ENCODE measurements around the gene SMARCA2. TPM values are rescaled to one million over a fixed set of nuclear protein-coding genes. Genes with fewer than 3 reads are reported as not detected.

SMARCA2 gene
- total and polyA plus RNA-seq, 2 experiments from 2014 or later, result 19.9 to 43.0 TPM

DNA sequence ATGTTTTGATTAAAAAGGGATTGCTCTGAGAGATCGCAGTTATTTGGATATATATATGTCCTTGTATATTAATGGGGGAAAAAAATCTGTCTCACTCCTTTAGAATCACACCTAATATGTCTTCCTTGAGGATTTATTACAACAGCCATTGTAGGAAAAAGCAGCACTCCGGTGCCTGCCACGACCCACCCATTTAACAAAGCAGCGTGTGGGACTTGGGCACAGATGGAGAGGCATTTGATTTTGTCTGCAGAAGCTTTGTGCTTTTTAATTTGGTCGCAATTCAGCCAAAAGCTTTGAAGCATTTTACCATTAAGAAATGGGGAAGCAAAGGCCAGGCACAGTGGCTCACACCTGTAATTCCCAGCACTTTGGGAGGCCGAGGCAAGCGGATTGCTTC lies 159.2 kb downstream of the SMARCA2 start:
- H3K4me3 ChIP-seq, result no peak overlapping the region
- H3K27me3 ChIP-seq, result no peaks in the 10 kb centered on the region
- H3K27ac ChIP-seq, result no peak overlapping the region
- no peaks in the 10 kb centered on the region for H3K36me3 ChIP-seq
- no peaks in the 10 kb centered on the region for H3K9me3 ChIP-seq (ENCODE audit: low read depth)
- no peaks in the 10 kb centered on the region for H3K4me1 ChIP-seq (ENCODE audit: low read depth)
- TF ChIP-seq, protein P1, sequence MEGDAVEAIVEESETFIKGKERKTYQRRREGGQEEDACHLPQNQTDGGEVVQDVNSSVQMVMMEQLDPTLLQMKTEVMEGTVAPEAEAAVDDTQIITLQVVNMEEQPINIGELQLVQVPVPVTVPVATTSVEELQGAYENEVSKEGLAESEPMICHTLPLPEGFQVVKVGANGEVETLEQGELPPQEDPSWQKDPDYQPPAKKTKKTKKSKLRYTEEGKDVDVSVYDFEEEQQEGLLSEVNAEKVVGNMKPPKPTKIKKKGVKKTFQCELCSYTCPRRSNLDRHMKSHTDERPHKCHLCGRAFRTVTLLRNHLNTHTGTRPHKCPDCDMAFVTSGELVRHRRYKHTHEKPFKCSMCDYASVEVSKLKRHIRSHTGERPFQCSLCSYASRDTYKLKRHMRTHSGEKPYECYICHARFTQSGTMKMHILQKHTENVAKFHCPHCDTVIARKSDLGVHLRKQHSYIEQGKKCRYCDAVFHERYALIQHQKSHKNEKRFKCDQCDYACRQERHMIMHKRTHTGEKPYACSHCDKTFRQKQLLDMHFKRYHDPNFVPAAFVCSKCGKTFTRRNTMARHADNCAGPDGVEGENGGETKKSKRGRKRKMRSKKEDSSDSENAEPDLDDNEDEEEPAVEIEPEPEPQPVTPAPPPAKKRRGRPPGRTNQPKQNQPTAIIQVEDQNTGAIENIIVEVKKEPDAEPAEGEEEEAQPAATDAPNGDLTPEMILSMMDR (IDR thresholded peaks at IDR 0.05; ENCODE audit: low read depth, low read length), result no peak
- no peak for DNase-seq (ENCODE audit: low read depth in 1 of 2, low spot score in 1 of 2)

- H3K9me3 ChIP-seq (ENCODE audit: low read depth), result no peaks in the 10 kb centered on the region
- H3K27me3 ChIP-seq, result no peaks in the 10 kb centered on the region
- H3K36me3 ChIP-seq, result no peaks in the 10 kb centered on the region
- TF ChIP-seq, protein P1 (IDR thresholded peaks at IDR 0.05; ENCODE audit: low read depth, low read length), result no peak
- H3K4me1 ChIP-seq (ENCODE audit: low read depth), result no peaks in the 10 kb centered on the region
- no peak for DNase-seq (ENCODE audit: low read depth in 1 of 2, low spot score in 1 of 2)
- no peak overlapping the region for H3K4me3 ChIP-seq
- H3K27ac ChIP-seq, result no peak overlapping the region
Observed at GRCh38 chr9:2174911-2175310, 159.8 kb downstream of the SMARCA2 start.

DNA sequence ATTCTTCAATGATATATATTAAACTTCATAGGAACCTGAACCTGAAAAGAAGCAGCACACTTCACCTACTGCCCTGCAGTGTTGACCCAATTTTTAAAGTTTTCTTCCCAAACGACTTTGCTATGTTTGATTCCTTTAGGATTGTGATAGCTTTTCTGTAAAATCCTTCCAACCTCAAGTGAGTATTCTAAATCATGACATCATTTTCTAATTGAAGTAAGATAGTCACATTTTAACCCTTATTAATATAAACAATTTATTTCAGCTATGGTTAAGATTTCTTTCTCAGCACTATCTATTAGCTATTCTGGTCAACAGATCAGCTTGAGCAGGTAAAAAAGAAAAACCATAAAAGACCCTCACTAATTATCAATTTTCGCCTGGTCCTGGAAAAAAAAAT lies 162.0 kb downstream of the SMARCA2 start:
- no peaks in the 10 kb centered on the region for H3K36me3 ChIP-seq
- no peaks in the 10 kb centered on the region for H3K9me3 ChIP-seq (ENCODE audit: low read depth)
- TF ChIP-seq, protein P1 (IDR thresholded peaks at IDR 0.05; ENCODE audit: low read depth, low read length), result no peak
- no peak overlapping the region for H3K4me3 ChIP-seq
- no peak overlapping the region for H3K27ac ChIP-seq
- DNase-seq (ENCODE audit: low read depth in 1 of 2, low spot score in 1 of 2), result no peak
- no peaks in the 10 kb centered on the region for H3K27me3 ChIP-seq
- no peaks in the 10 kb centered on the region for H3K4me1 ChIP-seq (ENCODE audit: low read depth)

DNA sequence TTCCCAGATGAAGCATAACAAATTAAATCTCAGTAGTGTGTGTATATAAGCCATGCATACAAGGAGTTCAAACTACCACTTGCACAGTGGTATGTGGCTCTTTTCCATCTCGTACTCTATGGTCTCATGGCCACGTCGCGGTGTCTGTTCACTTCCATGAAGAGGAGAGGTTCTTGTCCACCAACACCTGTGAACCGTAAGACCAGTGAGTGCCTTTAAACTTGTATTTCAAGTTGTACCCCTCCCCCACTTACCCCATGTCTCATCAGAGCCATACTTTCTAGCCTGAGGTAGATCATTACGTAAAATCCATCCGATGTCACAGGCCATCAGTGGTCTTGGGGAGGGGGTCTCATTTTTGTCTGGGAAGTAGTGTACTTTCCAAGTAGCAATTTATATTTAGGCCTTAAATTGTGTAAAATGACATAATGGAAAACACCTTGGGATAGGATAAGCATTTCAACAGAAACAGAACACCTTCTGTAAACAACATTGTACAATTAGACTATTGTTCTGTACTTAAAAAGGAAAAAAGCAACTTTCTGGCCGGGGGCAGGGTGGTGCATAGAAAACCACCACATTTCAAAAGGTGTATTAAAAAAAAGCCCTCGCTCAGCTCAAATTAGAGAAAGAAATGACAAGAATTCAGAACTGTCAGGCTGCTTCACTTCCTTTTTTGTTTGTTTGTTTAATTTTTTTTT lies 163.0 kb downstream of the SMARCA2 start:
- DNase-seq (ENCODE audit: low read depth in 1 of 2, low spot score in 1 of 2), result no peak
- TF ChIP-seq, protein P1 (IDR thresholded peaks at IDR 0.05; ENCODE audit: low read depth, low read length), result no peak
- H3K4me3 ChIP-seq, result no peak overlapping the region
- no peak overlapping the region for H3K27ac ChIP-seq
- H3K27me3 ChIP-seq, result no peaks in the 10 kb centered on the region
- H3K36me3 ChIP-seq, result no peaks in the 10 kb centered on the region
- H3K4me1 ChIP-seq (ENCODE audit: low read depth), result no peaks in the 10 kb centered on the region
- H3K9me3 ChIP-seq (ENCODE audit: low read depth), result no peaks in the 10 kb centered on the region

- Histone ChIP-seq H3K4me3 (no peak overlapping the region), H3K27ac (no peak overlapping the region), H3K9me3 (ENCODE audit: low read depth) (no peaks in the 10 kb centered on the region), H3K4me1 (ENCODE audit: low read depth) (no peaks in the 10 kb centered on the region), H3K36me3 (no peaks in the 10 kb centered on the region), H3K27me3 (no peaks in the 10 kb centered on the region)
- TF ChIP-seq, protein P1 (IDR thresholded peaks at IDR 0.05; ENCODE audit: low read depth, low read length), result no peak
- no peak for DNase-seq (ENCODE audit: low read depth in 1 of 2, low spot score in 1 of 2)
Observed at GRCh38 chr9:2179567-2179966, 164.4 kb downstream of the SMARCA2 start.

Measured in cardiac muscle cell (in vitro differentiated cells and primary cell).